HG02970 (cell line): ENCODE results near the gene IQCK.

Source experiments
- ATAC-seq: cut with Tn5 transposase; IDR thresholded peaks from one replicate; pipeline ENCODE4 v1.9.1; 2021; ENCODE audit warnings: mild to moderate bottlenecking, moderate library complexity, moderate number of reproducible peaks; ENCODE audit not compliant: unreplicated experiment, low FRiP score

The IQCK gene

DNA sequence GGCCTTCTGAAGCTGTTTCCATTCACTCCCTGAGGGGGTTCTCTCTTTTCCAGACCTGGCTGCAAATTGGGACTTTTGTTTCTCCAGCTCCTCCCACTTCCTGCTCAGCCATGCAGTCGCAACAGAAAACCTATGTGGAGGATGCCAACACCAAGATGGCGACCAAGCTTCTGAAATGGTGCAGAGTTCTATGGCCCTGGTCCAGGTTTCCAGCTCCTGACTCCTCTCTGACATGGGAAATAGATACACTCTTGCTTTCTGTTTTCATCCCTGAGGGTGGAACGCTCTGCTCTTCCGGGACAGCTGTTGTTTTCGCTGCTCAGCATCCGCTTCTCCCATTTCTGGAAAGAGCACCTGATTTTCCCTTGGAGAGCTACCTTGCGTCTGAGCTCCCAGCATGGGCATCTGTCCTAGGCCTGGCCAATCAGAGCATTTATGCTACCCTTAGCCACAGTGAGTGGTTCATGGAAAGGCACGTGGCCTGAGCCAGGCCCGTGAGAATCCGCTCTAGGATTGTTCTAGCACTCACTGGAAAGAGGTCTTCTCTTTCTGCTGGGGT lies 158.5 kb downstream of the IQCK start:
- ATAC-seq, result no peak

- ATAC-seq, result no peak
These were observed 160.7 kb downstream of the IQCK start for GRCh38 chr16:19878757-19879156.

- no peak for ATAC-seq
These were observed 161.2 kb downstream of the IQCK start for GRCh38 chr16:19879241-19879792.

DNA sequence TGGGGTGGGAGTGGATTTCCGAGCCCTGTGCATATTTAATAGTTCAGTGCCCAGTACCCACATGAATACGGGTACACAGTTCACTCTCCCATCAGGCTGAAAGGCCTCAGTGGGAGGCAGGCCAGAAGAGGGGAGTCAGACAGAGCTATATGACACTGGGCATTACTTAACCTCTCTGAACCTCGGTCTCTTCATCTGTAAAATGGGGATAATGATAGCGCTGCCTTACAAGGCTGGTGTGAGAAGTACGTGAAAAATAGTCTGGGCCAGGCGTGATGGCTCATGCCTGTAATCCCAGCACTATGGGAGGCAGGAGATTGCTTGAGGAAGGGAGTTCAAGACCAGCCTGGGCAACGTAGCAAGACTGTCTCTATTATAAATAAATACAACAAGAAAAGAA lies 163.0 kb downstream of the IQCK start:
- ATAC-seq, result no peak

GRCh38 chr16:19881783-19882182 lies 163.7 kb downstream of the IQCK start:
- no peak for ATAC-seq

- no peak for ATAC-seq
These were observed 164.1 kb downstream of the IQCK start for GRCh38 chr16:19882186-19882585.

- ATAC-seq, result no peak
These were observed 164.6 kb downstream of the IQCK start for GRCh38 chr16:19882646-19883045.

DNA sequence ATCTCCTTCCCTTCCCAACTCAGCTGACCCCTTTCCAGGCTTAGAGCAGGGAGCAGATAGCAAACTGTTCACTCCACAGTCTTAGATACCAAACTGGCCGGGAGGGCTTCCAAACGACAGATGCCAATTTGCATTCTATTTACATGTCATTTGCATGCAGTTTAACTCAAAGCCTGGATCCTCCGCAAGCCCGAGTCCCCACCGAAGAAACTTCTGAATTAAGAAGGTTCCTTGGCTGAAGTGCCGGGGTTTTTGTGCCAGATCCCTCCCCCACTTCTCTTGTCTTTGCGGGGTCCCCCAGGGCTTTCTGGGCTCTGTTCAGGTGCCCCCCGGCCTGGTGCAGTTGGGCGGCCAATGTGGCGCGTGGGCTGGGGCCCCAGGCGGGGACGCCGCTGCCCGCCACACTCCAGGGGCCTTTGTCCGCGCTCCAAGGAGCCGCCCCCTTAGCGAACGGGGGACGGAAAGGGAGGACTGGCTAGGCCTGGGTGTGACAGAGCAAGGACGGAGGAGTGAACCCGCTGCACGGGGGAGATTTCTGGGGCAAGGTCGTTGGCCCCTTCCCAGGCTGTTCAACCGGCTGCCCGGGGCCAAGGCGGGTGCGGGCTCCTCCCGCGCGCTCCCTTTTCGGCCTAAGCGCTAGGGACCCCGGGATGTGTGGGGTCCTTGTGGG lies 165.4 kb downstream of the IQCK start:
- no peak for ATAC-seq

DNA sequence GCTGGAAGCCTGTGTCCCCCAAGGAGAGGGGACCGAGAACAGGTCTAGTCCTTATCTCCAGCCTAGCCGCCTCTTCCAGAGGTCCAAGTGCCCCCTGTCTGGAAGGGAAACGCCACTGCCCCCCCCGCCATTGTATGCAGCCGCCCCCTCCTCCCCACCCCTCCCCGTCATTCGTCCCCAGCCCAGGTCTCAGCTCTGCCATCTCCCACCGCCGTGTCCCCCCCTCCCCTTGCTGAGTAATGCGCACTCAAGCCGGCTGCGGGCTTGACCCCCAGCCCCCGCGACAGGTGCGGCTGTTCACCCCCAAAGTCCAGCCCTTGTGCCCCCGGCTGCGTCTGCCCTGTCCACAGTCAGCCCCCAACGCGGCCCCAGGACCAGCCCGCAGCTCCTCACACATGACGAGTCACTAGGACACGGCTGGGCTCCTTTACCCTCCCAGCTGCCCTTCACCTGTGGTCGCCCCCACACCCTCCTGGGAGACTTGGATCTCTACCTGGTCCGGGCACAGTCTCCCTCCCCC lies 166.0 kb downstream of the IQCK start:
- ATAC-seq, result no peak

DNA sequence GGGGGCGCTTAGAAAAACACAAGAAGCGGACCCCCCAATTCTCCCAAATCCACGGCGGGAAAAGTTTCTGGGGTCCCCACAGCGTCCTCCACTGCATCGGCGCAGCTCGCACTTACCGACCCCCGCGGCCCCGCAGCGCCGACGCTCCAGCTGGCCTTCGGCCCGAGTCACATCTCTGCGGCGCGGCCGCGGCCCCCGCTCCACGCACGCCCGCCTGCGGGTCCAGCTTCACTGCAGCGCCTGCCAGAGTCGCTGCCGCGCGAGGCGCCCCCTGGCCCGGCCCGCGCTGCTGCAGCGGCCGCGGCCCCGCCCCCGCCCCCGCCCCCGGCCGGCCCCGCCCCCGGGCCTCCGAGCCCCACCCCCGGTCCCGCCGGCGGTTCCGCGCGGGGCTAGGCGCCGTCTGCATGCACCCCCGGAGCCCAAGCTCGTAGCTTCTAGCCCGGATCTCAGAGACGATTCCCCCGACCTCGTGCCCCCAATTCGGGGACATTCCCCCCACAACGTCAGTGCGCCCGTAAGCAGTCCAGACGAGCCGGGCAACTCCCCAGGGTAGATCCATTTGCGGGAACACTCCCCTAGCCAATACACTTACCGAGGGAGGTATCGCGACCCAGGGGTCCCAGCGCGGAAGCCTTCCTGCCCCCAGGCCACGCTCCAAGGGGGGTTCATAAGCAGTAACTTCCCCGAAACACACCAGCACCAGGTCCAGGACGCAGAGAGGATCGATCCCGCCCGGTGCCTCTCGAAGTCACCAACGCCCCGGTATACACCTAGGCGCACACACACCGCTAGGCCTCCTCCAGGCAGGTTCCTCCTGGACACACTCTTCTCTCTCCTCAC lies 166.8 kb downstream of the IQCK start, which contains the start of gene GPRC5B:
Gene GPRC5B (minus strand): TSS at position 238 of the 840 bp plus-strand sequence. CDS start 12,003 bp downstream, outside the sequence.
- ATAC-seq, result no peak

- ATAC-seq, result no peak
These were observed 167.5 kb downstream of the IQCK start for GRCh38 chr16:19885451-19886072.

GRCh38 chr16:19886073-19886941 lies 168.2 kb downstream of the IQCK start:
- no peak for ATAC-seq

DNA sequence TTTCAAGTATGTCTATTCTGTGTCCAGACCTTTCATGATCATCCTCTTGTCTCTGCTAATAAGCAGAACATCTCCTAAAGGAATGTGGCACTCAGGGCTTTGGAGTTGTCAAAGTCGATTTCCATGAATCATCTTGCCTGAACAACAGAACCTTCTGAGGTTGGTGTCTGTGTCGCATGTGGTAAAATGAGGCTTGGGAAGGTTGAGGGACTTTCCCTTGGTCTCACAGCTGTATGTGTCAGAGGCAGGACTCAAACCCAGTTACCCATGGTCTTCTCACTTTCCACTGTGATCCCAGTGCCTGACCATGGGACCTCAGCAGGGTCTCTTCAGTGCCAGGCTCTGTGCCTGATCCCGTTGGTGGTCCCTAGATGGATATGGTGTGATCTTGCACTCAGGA lies 170.8 kb downstream of the IQCK start:
- ATAC-seq, result no peak

GRCh38 chr16:19890901-19891300 lies 172.8 kb downstream of the IQCK start:
- no peak for ATAC-seq

- no peak for ATAC-seq
These were observed 174.8 kb downstream of the IQCK start for GRCh38 chr16:19892902-19893301.

DNA sequence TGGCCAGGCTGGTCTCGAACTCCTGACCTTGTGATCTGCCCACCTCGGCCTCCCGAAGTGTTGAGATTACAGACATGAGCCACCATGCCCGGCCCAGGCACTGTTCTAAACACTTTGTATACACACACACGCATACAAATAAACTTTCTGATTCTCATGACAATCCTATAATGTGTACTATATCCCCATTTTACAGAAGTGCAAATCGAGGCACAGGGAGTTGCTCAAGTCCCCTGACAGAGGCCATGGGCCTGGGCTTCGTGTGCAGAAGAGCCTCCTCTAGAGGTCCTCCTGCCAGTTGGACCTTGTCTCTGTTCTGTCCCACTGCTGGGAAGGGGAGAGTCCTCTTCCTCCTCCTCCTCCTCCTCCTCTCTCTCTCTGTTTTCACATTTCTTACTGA lies 176.5 kb downstream of the IQCK start:
- no peak for ATAC-seq

DNA sequence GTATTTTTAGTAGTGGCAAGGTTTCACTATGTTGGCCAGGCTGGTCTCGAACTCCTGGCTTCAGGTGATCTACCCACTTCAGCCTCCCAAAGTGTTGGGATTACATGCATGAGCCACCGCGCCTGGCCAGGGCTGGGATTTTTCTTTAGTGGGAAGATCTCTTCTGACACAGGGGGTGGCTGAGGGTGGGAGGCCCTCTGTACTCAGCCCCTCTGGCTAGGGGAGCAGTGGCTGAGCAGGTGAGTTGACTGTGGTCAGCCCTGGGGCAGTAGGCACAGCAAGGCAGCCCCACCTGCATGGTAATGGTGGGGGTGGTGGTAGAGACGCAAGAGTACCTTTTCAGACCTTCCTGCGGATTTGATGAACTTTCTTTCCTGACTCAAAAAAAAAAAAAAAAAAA lies 178.9 kb downstream of the IQCK start:
- ATAC-seq, result no peak

DNA sequence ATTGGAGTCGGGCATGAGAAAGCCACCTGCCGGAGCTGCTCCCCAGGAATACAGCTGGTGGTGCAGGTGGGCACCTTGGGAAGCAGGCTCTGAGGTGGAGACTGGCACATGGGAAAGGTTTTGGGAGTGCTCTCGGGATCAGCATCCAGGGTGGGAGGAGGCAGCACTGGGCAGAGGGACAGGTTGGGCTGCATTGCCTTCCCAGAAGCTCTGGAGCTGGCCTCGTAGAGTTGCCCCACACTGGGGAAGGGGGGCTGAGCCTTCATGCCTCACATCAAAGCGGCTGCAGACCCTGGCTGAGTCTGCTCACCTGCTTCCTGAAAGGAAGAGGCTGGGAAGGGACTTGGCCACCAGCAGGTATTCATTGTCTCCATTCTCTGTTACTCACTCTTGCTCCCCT lies 180.1 kb downstream of the IQCK start:
- ATAC-seq, result no peak

DNA sequence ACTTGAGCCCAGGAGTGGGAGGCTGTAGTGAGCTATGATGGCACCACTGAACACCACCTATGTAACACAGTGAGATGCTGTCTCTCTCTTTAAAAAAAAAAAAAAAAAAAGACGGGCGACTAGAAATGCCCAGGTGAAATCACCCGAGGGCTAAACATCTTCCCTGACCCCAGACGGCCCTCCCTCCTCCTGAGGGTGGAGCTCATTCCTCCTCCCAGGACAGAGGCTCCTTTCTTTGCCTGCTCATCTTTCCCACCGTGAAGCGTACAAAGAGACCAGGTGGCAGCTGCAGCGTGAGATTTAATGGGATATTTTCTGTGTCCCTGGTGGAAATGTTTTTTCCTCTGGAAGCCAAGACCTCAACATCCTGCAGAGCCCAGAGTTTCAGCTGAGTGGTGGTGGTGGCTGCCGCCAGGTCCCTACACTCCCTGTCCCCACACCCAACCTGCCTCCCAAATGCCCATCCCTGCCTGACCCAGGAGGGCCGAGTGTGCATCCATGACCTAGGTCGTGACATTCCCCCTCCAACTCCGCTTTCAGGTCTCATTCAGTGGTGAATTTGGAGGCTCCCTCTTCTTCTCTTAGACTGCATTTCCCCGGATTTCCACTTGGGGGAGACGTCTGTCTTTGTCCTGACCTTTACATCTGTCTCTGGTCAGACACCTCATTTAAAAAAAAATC lies 181.0 kb downstream of the IQCK start:
- no peak for ATAC-seq
